IPS DF 6.9 (cell line): ENCODE data around the gene FRMPD4.

Source experiments
- DNase-seq: peaks from one replicate; pipeline ENCODE4 v3.0.0-alpha.2; 2013; ENCODE audit warnings: low read depth, low spot score
- H3K27ac ChIP-seq: one replicate; pipeline ENCODE4 v1.5.1; 2013; ENCODE audit warnings: low read length, control low read depth
- H3K27me3 ChIP-seq: 2 replicates; pipeline ENCODE4 v1.6.1; 2013; ENCODE audit warnings: mild to moderate bottlenecking, low read length; ENCODE audit not compliant: control insufficient read depth, insufficient read depth
- H3K36me3 ChIP-seq: 2 replicates; pipeline ENCODE4 v1.6.1; 2013; ENCODE audit warnings: low read length; ENCODE audit not compliant: control insufficient read depth, insufficient read depth
- H3K4me1 ChIP-seq: 2 replicates; pipeline ENCODE4 v1.6.1; 2013; ENCODE audit warnings: low read length; ENCODE audit not compliant: control insufficient read depth, insufficient read depth
- H3K4me3 ChIP-seq: 2 replicates; pipeline ENCODE4 v1.5.1; 2013; ENCODE audit warnings: mild to moderate bottlenecking, low read length
- H3K9me3 ChIP-seq: 2 replicates; pipeline ENCODE4 v1.6.1; 2013; ENCODE audit warnings: low read length, inconsistent platforms; ENCODE audit not compliant: control insufficient read depth, insufficient read depth
- WGBS: extraction: QIAGEN DNeasy Blood & Tissue Kit; methylation state at CpG from one replicate; pipeline ENCODE4 v1.1.7; 2013; ENCODE audit warnings: mixed read lengths, missing lambda C conversion rate; ENCODE audit not compliant: insufficient read length, insufficient coverage; 5-methylcytosine and 5-hydroxymethylcytosine counted together

Gene FRMPD4

DNA sequence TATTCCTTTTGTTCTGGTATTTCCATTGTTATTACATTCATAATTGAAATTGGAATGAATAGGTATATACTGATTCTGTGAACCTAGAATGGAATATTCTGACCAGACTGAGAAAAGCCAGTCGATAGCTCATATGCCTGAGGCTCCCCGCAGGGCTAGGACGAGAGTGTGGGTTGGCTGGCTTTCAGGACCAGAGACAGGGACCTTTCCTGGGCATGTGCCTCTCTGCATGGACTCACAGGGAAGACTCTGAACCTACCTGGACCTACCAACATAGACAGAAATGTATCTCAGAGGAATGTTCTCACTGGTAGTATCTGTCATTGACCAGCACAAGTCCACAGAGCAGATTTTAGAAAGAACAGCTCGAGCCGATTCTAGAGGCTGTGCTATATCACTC is 214.6 kb downstream of the FRMPD4 start:
- no peaks in the 10 kb centered on the region for H3K4me1 ChIP-seq
- H3K36me3 ChIP-seq: no peaks in the 10 kb centered on the region
- WGBS: no CpG with 5 or more reads among the region's 5 CpGs
- H3K9me3 ChIP-seq: no peaks in the 10 kb centered on the region
- no peak for DNase-seq
- H3K27me3 ChIP-seq: no peaks in the 10 kb centered on the region
- H3K4me3 ChIP-seq: no peak overlapping the region
- no peak overlapping the region for H3K27ac ChIP-seq

DNA sequence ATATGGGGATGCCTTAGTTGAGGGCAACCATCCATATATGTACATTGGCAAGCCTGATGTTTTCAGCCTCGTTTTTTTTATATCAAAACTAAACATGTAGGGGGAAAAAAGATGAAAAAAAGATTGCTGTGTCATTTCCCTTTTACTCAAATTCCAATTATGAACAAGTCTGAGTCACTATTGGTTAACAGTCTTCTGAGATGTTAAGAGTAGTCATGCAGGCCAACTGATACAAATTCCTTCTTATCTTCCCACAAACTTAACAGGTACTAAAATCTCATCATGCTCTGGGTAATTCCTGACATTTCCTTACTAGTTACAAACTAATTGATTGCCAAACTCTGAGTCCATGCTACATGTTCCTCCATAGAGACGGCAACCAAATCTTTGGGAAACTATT is 222.1 kb downstream of the FRMPD4 start:
- Histone ChIP-seq H3K4me1 (no peaks in the 10 kb centered on the region), H3K36me3 (no peaks in the 10 kb centered on the region), H3K27ac (no peak overlapping the region), H3K4me3 (no peak overlapping the region), H3K9me3 (no peaks in the 10 kb centered on the region), H3K27me3 (no peaks in the 10 kb centered on the region)
- no peak for DNase-seq
- no CpG with 5 or more reads among the region's 2 CpGs for WGBS

DNA sequence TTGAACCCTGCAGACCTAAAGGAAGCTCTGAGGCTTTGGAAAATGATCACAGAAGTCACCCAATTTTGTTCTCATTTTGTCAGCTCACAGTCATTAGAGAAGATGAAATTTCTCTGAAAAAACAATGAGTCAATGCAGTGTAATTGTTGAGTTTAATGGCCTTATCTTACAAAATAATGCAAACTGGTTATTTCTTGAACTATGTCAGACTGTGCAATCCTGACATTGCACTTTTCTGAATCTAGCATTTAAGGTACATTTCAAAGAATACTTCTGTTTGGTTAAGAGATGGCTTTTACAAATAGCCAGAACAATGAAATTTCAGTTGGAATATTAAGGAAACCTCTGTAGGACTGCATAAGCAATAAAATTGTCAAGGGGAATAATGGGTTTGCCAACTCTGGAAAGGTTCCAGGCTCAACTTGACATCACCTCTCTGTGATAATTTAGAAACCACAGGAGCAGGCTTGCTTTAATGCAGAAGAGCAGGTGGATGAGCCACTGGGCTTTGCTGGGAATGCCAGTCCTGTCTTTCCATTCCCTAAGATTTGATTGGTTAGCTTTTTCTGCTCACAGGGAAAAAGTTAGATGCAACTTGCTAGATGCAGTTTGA is 222.8 kb downstream of the FRMPD4 start:
- no peak for DNase-seq

GRCh38 chrX:12363216-12363615 is 224.9 kb downstream of the FRMPD4 start:
- no peaks in the 10 kb centered on the region for H3K27me3 ChIP-seq
- H3K4me1 ChIP-seq: no peaks in the 10 kb centered on the region
- no CpG with 5 or more reads among the region's 2 CpGs for WGBS
- H3K4me3 ChIP-seq: no peak overlapping the region
- no peaks in the 10 kb centered on the region for H3K9me3 ChIP-seq
- no peak overlapping the region for H3K27ac ChIP-seq
- DNase-seq: no peak
- no peaks in the 10 kb centered on the region for H3K36me3 ChIP-seq

More for the DNA sequence above, 222.8 kb downstream of the FRMPD4 start:
- Histone ChIP-seq H3K27me3 (no peaks in the 10 kb centered on the region), H3K4me1 (no peaks in the 10 kb centered on the region), H3K4me3 (no peak overlapping the region), H3K9me3 (no peaks in the 10 kb centered on the region), H3K27ac (no peak overlapping the region), H3K36me3 (no peaks in the 10 kb centered on the region)

DNA sequence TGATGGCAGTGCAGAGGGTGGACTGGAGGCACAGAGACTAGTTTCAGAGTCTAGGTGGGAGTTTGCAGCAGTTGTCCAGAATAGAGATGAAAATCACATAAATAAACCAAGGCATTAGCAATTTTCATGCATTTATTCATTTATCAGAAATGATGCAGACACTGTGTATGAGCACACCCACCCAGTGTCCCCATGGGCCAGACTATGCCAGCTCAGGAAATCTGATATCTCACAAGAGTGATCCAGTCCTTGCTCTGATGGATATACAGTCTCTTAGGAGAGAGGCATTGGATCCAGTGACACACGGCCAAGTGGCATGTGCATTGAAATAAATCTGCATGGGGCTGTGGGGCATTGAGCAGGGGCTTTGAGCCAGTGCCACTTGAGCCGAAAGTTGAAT is 228.2 kb downstream of the FRMPD4 start:
- Histone ChIP-seq H3K27me3 (no peaks in the 10 kb centered on the region), H3K36me3 (no peaks in the 10 kb centered on the region), H3K27ac (no peak overlapping the region), H3K4me3 (no peak overlapping the region), H3K4me1 (no peaks in the 10 kb centered on the region), H3K9me3 (no peaks in the 10 kb centered on the region)
- no CpG with 5 or more reads among the region's 2 CpGs for WGBS
- DNase-seq: no peak

DNA sequence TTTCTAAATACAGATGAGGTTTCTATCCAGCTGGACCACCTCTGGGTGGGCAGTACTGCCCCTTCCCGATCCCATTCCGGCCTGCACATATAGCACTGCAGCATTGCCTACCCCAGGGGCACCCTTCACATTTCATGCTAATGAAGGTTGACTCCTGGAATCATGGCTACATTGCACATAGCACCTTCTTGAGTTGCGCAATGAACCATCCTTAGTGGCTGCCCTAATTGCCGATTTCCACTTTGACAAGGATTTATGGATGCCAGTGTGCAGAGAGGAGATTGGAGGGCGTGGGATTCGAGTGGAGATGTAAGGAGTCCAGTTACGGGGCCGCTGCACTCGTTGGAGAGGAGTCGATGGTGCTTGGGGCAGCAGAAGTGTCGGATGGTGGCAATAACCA is 229.0 kb downstream of the FRMPD4 start:
- Histone ChIP-seq H3K9me3 (no peaks in the 10 kb centered on the region), H3K27ac (no peak overlapping the region), H3K4me1 (0 out of 2 replicates have a peak, but pooled peaks cover 1% of the 10 kb centered on the region), H3K27me3 (no peaks in the 10 kb centered on the region), H3K36me3 (no peaks in the 10 kb centered on the region), H3K4me3 (no peak overlapping the region)
- WGBS: no CpG with 5 or more reads among the region's 11 CpGs
- no peak for DNase-seq

GRCh38 chrX:12370497-12370986 is 232.3 kb downstream of the FRMPD4 start:
- Histone ChIP-seq H3K27me3 (no peaks in the 10 kb centered on the region), H3K9me3 (no peaks in the 10 kb centered on the region), H3K4me3 (no peak overlapping the region), H3K4me1 (0 out of 2 replicates have a peak, but pooled peaks cover 1% of the 10 kb centered on the region), H3K27ac (no peak overlapping the region), H3K36me3 (no peaks in the 10 kb centered on the region)
- DNase-seq: no peak
- WGBS: no CpG with 5 or more reads among the region's 3 CpGs

DNA sequence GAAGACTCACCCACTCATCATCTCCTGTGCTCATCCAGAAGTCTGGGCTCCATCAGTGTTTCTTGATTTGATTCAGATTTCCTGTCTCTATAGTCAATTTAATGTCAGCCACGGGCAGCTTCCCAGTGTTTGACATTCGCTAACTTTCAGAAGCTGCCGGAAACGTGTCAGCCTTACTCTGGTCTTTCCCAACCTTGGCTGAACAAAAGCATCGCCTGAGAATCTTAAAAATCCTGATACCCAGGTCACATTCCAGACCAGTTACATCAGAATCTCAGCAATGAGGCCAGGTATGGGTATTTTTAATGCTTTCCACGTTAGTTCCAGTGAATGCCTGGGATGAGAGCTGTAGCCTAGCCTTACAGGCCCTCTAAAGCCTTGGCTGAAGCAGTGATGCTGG is 233.8 kb downstream of the FRMPD4 start:
- H3K4me1 ChIP-seq: 0 out of 2 replicates have a peak, but pooled peaks cover 1% of the 10 kb centered on the region
- H3K27me3 ChIP-seq: no peaks in the 10 kb centered on the region
- no peaks in the 10 kb centered on the region for H3K36me3 ChIP-seq
- WGBS: no CpG with 5 or more reads among the region's 6 CpGs
- H3K9me3 ChIP-seq: no peaks in the 10 kb centered on the region
- no peak overlapping the region for H3K4me3 ChIP-seq
- no peak for DNase-seq
- H3K27ac ChIP-seq: no peak overlapping the region

GRCh38 chrX:12374286-12374685 is 236.0 kb downstream of the FRMPD4 start:
- Histone ChIP-seq H3K27ac (no peak overlapping the region), H3K4me1 (0 out of 2 replicates have a peak, but pooled peaks cover 1% of the 10 kb centered on the region), H3K27me3 (no peaks in the 10 kb centered on the region), H3K4me3 (no peak overlapping the region), H3K36me3 (no peaks in the 10 kb centered on the region), H3K9me3 (no peaks in the 10 kb centered on the region)
- WGBS: no CpG with 5 or more reads among the region's 6 CpGs
- DNase-seq: no peak

- H3K9me3 ChIP-seq: no peaks in the 10 kb centered on the region
- H3K4me1 ChIP-seq: no peaks in the 10 kb centered on the region
- no peak overlapping the region for H3K27ac ChIP-seq
- no peaks in the 10 kb centered on the region for H3K36me3 ChIP-seq
- no peak for DNase-seq
- H3K27me3 ChIP-seq: no peaks in the 10 kb centered on the region
- WGBS: no CpG with 5 or more reads among the region's 7 CpGs
- H3K4me3 ChIP-seq: no peak overlapping the region
These were observed 240.0 kb downstream of the FRMPD4 start for GRCh38 chrX:12378253-12378652.

DNA sequence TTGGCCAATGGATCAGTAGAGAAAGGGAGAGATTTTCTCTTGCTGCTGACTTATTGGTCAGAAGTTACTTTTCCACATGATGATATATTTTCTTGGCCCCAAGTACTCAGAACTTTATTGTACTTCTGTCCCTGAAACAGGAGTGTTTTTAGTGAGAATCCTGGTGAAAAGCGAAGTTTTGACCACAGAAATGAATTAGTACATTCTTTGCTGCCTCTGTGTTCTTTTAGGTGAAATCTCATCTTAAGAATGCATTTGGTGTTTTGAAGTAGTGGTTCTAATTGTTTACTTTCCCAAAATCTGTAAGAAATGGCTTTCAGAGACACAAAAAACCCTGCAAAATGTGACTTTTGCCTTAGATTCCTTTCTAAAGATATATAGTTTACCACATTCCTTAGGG is 240.4 kb downstream of the FRMPD4 start:
- H3K36me3 ChIP-seq: no peaks in the 10 kb centered on the region
- no peak for DNase-seq
- WGBS: no CpG with 5 or more reads among the region's 1 CpG
- no peak overlapping the region for H3K27ac ChIP-seq
- no peaks in the 10 kb centered on the region for H3K4me1 ChIP-seq
- H3K4me3 ChIP-seq: no peak overlapping the region
- H3K9me3 ChIP-seq: no peaks in the 10 kb centered on the region
- H3K27me3 ChIP-seq: no peaks in the 10 kb centered on the region
